Effector memory CD8-positive, alpha-beta T cell (primary cell): ENCODE results near the gene IFIT1.

Experiments
- ATAC-seq: fragments of 150-1000 bp; cut with Tn5 transposase; replicated peaks from 2 replicates; pipeline ENCODE4 v1.10.0; 2021; ENCODE audit warnings: mild to moderate bottlenecking, moderate library complexity
- DNase-seq, 3 experiments: peaks; one replicate each; pipeline ENCODE4 v3.0.0; 2021
- H3K27ac Mint-ChIP-seq, 2 donors: one replicate each; pipeline ENCODE4 v1.8.0; 2022; ENCODE audit warnings: mild to moderate bottlenecking in 2 of 2, mixed read lengths in 2 of 2, moderate library complexity in 2 of 2
- H3K27me3 Mint-ChIP-seq, 2 donors: one replicate each; pipeline ENCODE4 v1.8.0; 2022; ENCODE audit warnings: mixed read lengths in 2 of 2
- H3K36me3 Mint-ChIP-seq: one replicate; pipeline ENCODE4 v1.8.0; 2022; ENCODE audit warnings: mild to moderate bottlenecking, moderate library complexity, mixed read lengths; ENCODE audit not compliant: insufficient read depth
- H3K4me1 Mint-ChIP-seq, 2 donors: one replicate each; pipeline ENCODE4 v1.8.0; 2022; ENCODE audit warnings: low read depth in 2 of 2, mixed read lengths in 2 of 2
- H3K4me3 Mint-ChIP-seq, 2 donors: one replicate each; pipeline ENCODE4 v1.8.0; 2022; ENCODE audit warnings: mild to moderate bottlenecking in 2 of 2, mixed read lengths in 2 of 2, moderate library complexity in 2 of 2
- H3K9me3 Mint-ChIP-seq, 2 donors: one replicate each; pipeline ENCODE4 v1.8.0; 2022; ENCODE audit warnings: mixed read lengths in 2 of 2

IFIT1 gene

DNA sequence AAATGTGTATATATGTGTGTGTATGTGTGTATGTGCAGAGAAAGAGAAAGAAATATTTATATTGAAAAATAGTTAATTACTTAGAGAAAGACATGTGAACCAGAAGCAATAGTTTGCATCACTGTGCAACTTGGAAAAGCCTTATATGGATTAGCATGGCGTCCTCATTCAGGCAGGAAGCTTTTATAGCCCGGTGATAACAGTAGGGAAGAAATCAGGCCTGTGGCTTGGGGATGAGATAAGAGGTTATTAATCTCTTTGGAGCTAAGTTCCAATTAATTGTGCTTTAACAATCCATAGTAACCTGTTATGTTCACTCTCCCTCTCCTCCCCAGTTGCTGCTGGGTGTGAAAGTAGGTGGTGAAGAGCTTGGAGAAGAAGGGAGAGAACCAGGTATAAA lies 58.5 kb downstream of the IFIT1 start:
- no peak overlapping the region for H3K4me3 Mint-ChIP-seq
- ATAC-seq, result no peak
- peaks cover 26 to 30% of the 10 kb centered on the region in 2 donors for H3K27me3 Mint-ChIP-seq
- no peaks in the 10 kb centered on the region for H3K4me1 Mint-ChIP-seq
- no peak overlapping the region for H3K27ac Mint-ChIP-seq
- H3K36me3 Mint-ChIP-seq, result no peaks in the 10 kb centered on the region
- H3K9me3 Mint-ChIP-seq, result no peaks in the 10 kb centered on the region
- no peak for DNase-seq

- ATAC-seq, result no peak
- H3K4me1 Mint-ChIP-seq, result no peaks in the 10 kb centered on the region
- no peaks in the 10 kb centered on the region for H3K9me3 Mint-ChIP-seq
- no peak overlapping the region for H3K4me3 Mint-ChIP-seq
- H3K27me3 Mint-ChIP-seq, result peaks cover 23 to 27% of the 10 kb centered on the region in 2 donors
- H3K27ac Mint-ChIP-seq, result no peak overlapping the region
- DNase-seq, result no peak
- H3K36me3 Mint-ChIP-seq, result no peaks in the 10 kb centered on the region
Observed at GRCh38 chr10:89452193-89452592, 59.8 kb downstream of the IFIT1 start.

DNA sequence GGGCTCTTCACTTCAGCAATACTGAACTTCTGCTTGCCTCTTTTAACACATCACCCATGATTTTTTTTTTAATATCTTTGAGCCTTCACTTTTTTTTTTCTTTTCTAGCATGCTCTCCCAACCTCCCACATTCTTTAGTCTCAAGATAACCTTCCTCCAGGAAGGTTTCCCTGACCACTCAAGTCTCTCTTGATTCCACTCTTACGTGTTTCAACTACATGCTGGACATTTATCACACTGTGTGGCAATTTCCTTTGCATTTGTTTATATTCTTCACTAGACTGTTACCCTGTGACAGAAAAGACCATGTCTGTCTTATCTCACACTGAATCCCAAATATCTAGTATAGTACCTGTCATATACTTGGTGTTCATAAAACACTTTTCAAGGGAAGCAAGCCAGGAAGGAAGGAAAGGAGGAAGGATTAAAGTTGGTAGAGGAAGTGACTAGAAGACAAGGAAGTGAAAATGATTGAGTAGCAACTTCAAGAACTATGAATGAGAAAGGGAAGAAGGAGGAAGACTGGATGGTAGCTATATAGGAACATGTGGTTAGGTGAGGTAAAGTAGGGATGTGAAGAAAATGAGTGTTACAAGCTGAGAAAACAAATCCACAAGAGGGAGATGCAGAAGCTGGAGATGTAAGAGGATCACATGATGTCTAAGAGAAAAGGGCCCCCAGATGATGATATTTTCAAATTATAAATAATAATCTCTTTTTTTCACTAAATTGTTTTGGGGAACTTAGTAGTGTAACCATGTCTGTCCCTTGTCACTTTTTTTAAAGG lies 62.3 kb downstream of the IFIT1 start:
- no peaks in the 10 kb centered on the region for H3K4me1 Mint-ChIP-seq
- peaks cover 39 to 42% of the 10 kb centered on the region in 2 donors for H3K27me3 Mint-ChIP-seq
- ATAC-seq, result no peak
- H3K9me3 Mint-ChIP-seq, result no peaks in the 10 kb centered on the region
- no peak overlapping the region for H3K27ac Mint-ChIP-seq
- DNase-seq, result no peak
- H3K36me3 Mint-ChIP-seq, result no peaks in the 10 kb centered on the region
- no peak overlapping the region for H3K4me3 Mint-ChIP-seq
